Measurements from ENCODE around the gene GRAMD4. TPM values are rescaled to one million over a fixed set of nuclear protein-coding genes. Genes with fewer than 3 reads are reported as not detected.

The GRAMD4 gene
- total and polyA plus RNA-seq, 7 donors = 11.3 to 39.3 (median 17.8) TPM

GRCh38 chr22:46605117-46605516 is 15.1 kb upstream of the GRAMD4 start:
- H3K27me3 ChIP-seq (ENCODE audit: insufficient read depth in 3 of 3, low read length in 2 of 3) = no peaks in the 10 kb centered on the region
- 95 to 98% (median 98%) methylated on average over 6 of the region's 6 CpGs for WGBS, 3 donors
- H3K27ac ChIP-seq = no peak overlapping the region
- H3K9me3 ChIP-seq = no peaks in the 10 kb centered on the region
- DNase-seq = no peak
- intact Hi-C loops (cut with DNase I) = no loop called here
- peaks cover 7% of the 10 kb centered on the region for H3K4me1 ChIP-seq
- no peak overlapping the region for H3K4me3 ChIP-seq
- no peak for ATAC-seq
- no peaks in the 10 kb centered on the region for H3K36me3 ChIP-seq (ENCODE audit: insufficient read depth in 1 of 2, low read depth in 1 of 2)
- no peak for TF ChIP-seq CTCF (IDR thresholded peaks at IDR 0.05)

GRCh38 chr22:46606886-46607285 is 13.3 kb upstream of the GRAMD4 start:
- H3K9me3 ChIP-seq = no peaks in the 10 kb centered on the region
- H3K4me1 ChIP-seq = no peaks in the 10 kb centered on the region
- no peak for TF ChIP-seq CTCF (IDR thresholded peaks at IDR 0.05)
- no peak for ATAC-seq
- no peaks in the 10 kb centered on the region for H3K27me3 ChIP-seq (ENCODE audit: insufficient read depth in 3 of 3, low read length in 2 of 3)
- no peak for DNase-seq
- no peak overlapping the region for H3K4me3 ChIP-seq
- no peaks in the 10 kb centered on the region for H3K36me3 ChIP-seq (ENCODE audit: insufficient read depth in 1 of 2, low read depth in 1 of 2)
- 76 to 77% (median 77%) methylated on average over 9 of the region's 9 CpGs for WGBS, 3 donors
- intact Hi-C loops (cut with DNase I) = no loop called here
- H3K27ac ChIP-seq = no peak overlapping the region

GRCh38 chr22:46607483-46608114 is 12.6 kb upstream of the GRAMD4 start:
- no peak for ATAC-seq

DNA sequence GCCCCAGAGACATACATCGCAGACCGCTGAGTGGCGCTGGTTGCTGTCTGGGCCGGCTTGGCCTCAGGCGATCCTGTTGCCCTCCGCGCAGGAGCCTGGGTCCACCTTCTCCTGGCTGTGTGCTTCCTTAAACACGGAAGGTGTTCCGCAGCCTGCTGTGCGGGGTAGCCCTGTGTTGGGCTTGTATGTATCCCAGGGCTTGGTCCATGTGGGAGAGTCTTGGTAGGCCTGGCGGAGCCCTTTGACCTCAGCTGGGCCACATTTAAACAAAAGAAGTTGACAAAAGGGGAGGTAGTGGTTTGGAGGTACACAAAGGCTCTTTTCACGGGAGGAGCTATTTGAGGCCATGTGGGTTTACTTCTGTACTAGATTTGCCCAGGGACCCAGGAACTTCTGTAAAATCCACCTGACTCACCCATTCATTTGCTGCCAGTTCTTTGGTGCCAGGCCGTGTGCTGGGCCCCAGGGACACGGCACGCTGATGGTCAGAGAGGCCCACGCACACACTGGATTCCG is 11.0 kb upstream of the GRAMD4 start:
- no peak for TF ChIP-seq CTCF (IDR thresholded peaks at IDR 0.05)
- no peak overlapping the region for H3K27ac ChIP-seq
- WGBS, 3 donors = 88 to 95% (median 93%) methylated on average over 17 of the region's 17 CpGs
- H3K4me3 ChIP-seq = no peak overlapping the region
- H3K9me3 ChIP-seq = no peaks in the 10 kb centered on the region
- no peaks in the 10 kb centered on the region for H3K36me3 ChIP-seq (ENCODE audit: insufficient read depth in 1 of 2, low read depth in 1 of 2)
- intact Hi-C loops (cut with DNase I) = no loop called here
- no peaks in the 10 kb centered on the region for H3K4me1 ChIP-seq
- ATAC-seq (peak in 1 of 4 donors; percentile 22), DNase-seq (no peak)
- H3K27me3 ChIP-seq (ENCODE audit: insufficient read depth in 3 of 3, low read length in 2 of 3) = no peaks in the 10 kb centered on the region

More at GRCh38 chr22:46607483-46608114, 12.6 kb upstream of the GRAMD4 start:
- WGBS, 3 donors = 92% methylated on average over 27 of the region's 27 CpGs
- H3K4me1 ChIP-seq = no peaks in the 10 kb centered on the region
- no peak overlapping the region for H3K27ac ChIP-seq
- intact Hi-C loops (cut with DNase I) = no loop called here
- H3K27me3 ChIP-seq (ENCODE audit: insufficient read depth in 3 of 3, low read length in 2 of 3) = no peaks in the 10 kb centered on the region
- no peak overlapping the region for H3K4me3 ChIP-seq
- TF ChIP-seq CTCF (IDR thresholded peaks at IDR 0.05) = no peak
- no peaks in the 10 kb centered on the region for H3K36me3 ChIP-seq (ENCODE audit: insufficient read depth in 1 of 2, low read depth in 1 of 2)
- H3K9me3 ChIP-seq = no peaks in the 10 kb centered on the region
- DNase-seq = no peak
